ENCODE measurements around the gene SEZ6L.

GRCh38 chr22:26398741-26399153 lies 229.5 kb downstream of the SEZ6L start:
- TF ChIP-seq, protein P1, sequence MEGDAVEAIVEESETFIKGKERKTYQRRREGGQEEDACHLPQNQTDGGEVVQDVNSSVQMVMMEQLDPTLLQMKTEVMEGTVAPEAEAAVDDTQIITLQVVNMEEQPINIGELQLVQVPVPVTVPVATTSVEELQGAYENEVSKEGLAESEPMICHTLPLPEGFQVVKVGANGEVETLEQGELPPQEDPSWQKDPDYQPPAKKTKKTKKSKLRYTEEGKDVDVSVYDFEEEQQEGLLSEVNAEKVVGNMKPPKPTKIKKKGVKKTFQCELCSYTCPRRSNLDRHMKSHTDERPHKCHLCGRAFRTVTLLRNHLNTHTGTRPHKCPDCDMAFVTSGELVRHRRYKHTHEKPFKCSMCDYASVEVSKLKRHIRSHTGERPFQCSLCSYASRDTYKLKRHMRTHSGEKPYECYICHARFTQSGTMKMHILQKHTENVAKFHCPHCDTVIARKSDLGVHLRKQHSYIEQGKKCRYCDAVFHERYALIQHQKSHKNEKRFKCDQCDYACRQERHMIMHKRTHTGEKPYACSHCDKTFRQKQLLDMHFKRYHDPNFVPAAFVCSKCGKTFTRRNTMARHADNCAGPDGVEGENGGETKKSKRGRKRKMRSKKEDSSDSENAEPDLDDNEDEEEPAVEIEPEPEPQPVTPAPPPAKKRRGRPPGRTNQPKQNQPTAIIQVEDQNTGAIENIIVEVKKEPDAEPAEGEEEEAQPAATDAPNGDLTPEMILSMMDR (optimal IDR thresholded peaks at IDR 0.05 in 1 of 3, IDR thresholded peaks at IDR 0.05 in 1 of 3, conservative IDR thresholded peaks at IDR 0.05 in 1 of 3; ENCODE audit: extremely low read depth in 1 of 3, insufficient read depth in 2 of 3, low read length in 3 of 3), result peak; percentile 67 to 88 (median 83)
- TF ChIP-seq EZH2 (IDR thresholded peaks at IDR 0.05; ENCODE audit: low read length), result no peak
